GM18861 (cell line): ENCODE measurements around the gene SFI1.
"Not testable (repeated sequence)": the region's sequence is repeated elsewhere in the genome, so short reads cannot be mapped to it uniquely, and the experiment has no call there.

Source experiments
- ATAC-seq: cut with Tn5 transposase; IDR thresholded peaks from one replicate; pipeline ENCODE4 v1.9.1; 2021; ENCODE audit not compliant: unreplicated experiment

SFI1 gene

GRCh38 chr22:31586137-31586920, 90.0 kb downstream of the SFI1 start:
- ATAC-seq: no peak

GRCh38 chr22:31588970-31589675, 92.8 kb downstream of the SFI1 start:
- no peak for ATAC-seq

GRCh38 chr22:31590161-31590560, 93.8 kb downstream of the SFI1 start:
- ATAC-seq: not testable (repeated sequence)

GRCh38 chr22:31595271-31595670, 98.9 kb downstream of the SFI1 start:
- ATAC-seq: no peak

- no peak for ATAC-seq
These were observed 106.1 kb downstream of the SFI1 start for GRCh38 chr22:31602259-31602952.

GRCh38 chr22:31603081-31603525, 106.8 kb downstream of the SFI1 start:
- ATAC-seq: no peak

- no peak for ATAC-seq
These were observed 107.2 kb downstream of the SFI1 start for GRCh38 chr22:31603574-31603973.

GRCh38 chr22:31604137-31604705, 107.9 kb downstream of the SFI1 start:
- ATAC-seq: no peak

GRCh38 chr22:31604746-31605705, 108.7 kb downstream of the SFI1 start:
- no peak for ATAC-seq

GRCh38 chr22:31605851-31606585, 109.7 kb downstream of the SFI1 start:
- ATAC-seq: no peak

- ATAC-seq: no peak
These were observed 111.4 kb downstream of the SFI1 start for GRCh38 chr22:31607696-31608095.

GRCh38 chr22:31609716-31610115, 113.4 kb downstream of the SFI1 start:
- ATAC-seq: no peak

- ATAC-seq: no peak
These were observed 114.3 kb downstream of the SFI1 start for GRCh38 chr22:31610611-31611010.

- ATAC-seq: no peak
These were observed 114.9 kb downstream of the SFI1 start for GRCh38 chr22:31611061-31611760.

- no peak for ATAC-seq
These were observed 116.6 kb downstream of the SFI1 start for GRCh38 chr22:31612891-31613285.

- ATAC-seq: no peak
These were observed 117.1 kb downstream of the SFI1 start for GRCh38 chr22:31613286-31613903.

GRCh38 chr22:31613904-31614296, 117.6 kb downstream of the SFI1 start:
- ATAC-seq: no peak

- ATAC-seq: no peak
These were observed 118.6 kb downstream of the SFI1 start for GRCh38 chr22:31614781-31615490.
